Epithelial cell of esophagus (primary cell): Measurements from ENCODE around the gene IL17RA.

Experiments
- DNase-seq: peaks from one replicate; pipeline ENCODE4 v3.0.0; 2010; ENCODE audit warnings: low read depth
- H3K4me3 ChIP-seq: 2 replicates; pipeline ENCODE4 v1.5.1; 2011; ENCODE audit warnings: mild to moderate bottlenecking, low read length, control low read depth
- CTCF ChIP-seq: IDR thresholded peaks from 2 replicates; pipeline ENCODE4 v1.5.1; 2011; ENCODE audit warnings: low read depth, mild to moderate bottlenecking, low read length, control low read depth, inconsistent platforms; ENCODE audit not compliant: insufficient read depth; ENCODE audit errors: missing control alignments

The IL17RA gene

DNA sequence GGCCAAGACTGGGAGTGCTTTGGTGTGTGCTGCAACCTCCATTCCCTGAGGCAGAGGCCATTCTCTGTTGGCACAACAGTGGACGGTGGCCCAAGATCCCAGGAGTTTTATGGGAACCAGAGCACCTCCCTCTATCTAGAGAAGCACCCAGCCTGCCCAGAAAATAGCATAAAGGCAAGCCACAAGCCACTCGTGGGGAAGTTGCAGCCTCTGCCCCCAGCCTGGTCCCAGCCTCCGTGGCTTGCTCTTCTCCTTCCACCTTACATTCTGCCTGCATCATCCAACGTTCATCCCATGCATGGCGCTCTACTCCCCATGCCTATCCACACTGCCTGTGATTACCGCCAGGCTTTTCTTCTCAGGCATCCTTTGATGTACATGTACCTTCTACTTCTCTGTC is 15.8 kb downstream of the IL17RA start:
- no peak overlapping the region for H3K4me3 ChIP-seq
- TF ChIP-seq CTCF: no peak
- DNase-seq: no peak

DNA sequence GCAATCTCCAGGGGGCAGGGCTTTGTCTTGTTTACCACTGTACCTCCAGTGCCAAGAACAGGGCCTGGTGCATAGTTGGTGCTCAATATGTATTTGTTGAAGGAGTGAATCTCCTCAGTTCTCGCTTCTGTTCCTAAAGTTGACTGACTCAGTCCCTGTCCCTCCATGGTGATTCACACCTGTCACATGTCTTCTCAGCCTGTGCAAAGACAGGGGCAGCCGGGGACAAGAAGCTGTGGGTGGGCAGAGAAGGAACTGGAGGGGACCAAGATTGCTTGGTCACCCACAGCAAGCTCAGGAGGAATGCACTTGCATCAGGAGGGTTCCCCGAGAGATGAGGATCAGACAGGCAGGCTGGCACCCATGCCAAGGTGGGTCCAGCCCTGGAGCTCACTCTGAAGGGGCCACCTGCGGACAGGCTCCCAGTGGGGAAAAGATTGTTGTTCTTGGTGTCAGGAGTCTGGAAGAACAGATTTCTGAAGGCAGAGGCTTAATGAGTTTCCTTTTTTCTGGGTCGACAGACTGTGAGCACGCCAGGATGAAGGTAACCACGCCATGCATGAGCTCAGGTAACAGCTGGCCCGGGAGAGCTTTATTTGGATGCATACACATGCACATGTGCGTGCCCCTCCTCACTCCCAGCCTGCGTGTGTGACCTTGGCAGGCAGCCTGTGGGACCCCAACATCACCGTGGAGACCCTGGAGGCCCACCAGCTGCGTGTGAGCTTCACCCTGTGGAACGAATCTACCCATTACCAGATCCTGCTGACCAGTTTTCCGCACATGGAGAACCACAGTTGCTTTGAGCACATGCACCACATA is 16.9 kb downstream of the IL17RA start:
- no peak for TF ChIP-seq CTCF
- H3K4me3 ChIP-seq: no peak overlapping the region
- DNase-seq: no peak

DNA sequence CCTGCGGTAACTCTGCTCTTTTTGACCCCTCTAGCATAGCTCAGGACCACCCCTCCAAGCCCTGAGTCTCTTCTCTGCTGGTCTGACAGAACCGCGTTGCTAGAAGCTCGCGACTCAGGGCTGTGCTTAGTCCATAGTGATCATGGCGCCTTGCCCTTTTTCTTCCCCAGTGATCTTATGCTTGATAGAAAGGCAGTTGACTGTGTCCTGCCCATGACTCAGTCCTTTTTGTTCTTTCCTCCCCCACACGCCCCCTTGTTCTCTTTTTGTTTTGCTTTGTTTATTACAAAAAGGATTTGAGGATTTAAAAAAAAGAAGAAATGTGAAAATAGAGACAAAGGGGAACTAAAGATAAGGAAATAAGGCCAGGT is 17.5 kb downstream of the IL17RA start:
- TF ChIP-seq CTCF: no peak
- no peak overlapping the region for H3K4me3 ChIP-seq
- no peak for DNase-seq

- DNase-seq: no peak
- H3K4me3 ChIP-seq: no peak overlapping the region
These were observed 18.6 kb downstream of the IL17RA start for GRCh38 chr22:17103351-17103750.

GRCh38 chr22:17104336-17104935 is 19.6 kb downstream of the IL17RA start:
- no peak overlapping the region for H3K4me3 ChIP-seq
- DNase-seq: no peak
- TF ChIP-seq CTCF: no peak

More at GRCh38 chr22:17103351-17103750, 18.6 kb downstream of the IL17RA start:
- TF ChIP-seq CTCF: no peak

DNA sequence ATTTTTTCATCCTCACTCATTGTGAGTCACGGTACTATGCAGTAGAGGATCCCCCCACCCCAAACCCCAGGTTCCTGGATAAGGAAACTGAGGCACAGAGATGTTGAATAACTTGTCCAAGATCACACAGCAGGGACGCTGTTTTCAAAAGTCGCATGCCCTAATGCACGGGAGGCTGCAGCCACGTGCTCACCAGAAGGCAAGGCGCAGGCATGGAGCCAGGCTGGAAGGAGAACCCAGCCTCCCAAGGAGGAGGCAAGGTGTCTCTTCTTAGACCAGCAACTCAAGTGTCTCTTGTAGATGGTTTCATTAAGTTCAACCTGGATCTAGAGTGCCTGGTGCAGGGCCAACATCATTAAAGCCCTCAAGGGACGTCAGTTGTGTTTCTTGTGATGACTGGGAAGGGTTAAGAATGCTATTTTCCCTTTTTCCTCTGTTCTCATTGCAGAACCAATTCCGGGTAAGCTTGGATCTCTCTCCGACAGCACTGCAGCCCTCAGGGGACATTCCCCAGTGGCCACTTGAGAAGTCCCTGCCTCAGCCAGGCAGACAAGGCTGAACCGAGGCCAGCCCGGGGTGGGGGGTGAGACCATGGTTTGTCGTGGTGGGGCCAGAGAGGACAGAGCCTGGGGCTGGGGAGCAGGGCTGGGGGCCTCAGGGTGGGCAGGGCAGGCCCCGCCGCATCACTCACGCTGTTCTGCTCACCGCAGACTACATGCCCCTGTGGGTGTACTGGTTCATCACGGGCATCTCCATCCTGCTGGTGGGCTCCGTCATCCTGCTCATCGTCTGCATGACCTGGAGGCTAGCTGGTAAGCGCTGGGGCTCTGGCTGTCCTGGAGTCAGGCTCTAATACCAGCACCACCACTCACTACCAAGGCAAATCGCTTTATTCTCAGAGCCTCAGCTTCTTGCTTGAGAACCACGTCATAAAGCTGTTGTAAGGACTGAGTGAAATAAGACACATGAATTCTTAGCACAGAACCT is 20.6 kb downstream of the IL17RA start:
- H3K4me3 ChIP-seq: no peak overlapping the region
- TF ChIP-seq CTCF: no peak
- DNase-seq: no peak
